Left cardiac atrium (tissue), 4 donors: ENCODE data around the gene SPRY2. TPM values are rescaled to one million over a fixed set of nuclear protein-coding genes. Genes with fewer than 3 reads are reported as not detected.
A peak's percentile ranks its signal among the peaks of the same experiment; 100 is the strongest.
"Not testable (repeated sequence)": the region's sequence is repeated elsewhere in the genome, so short reads cannot be mapped to it uniquely, and the experiment has no call there.

ENCODE experiments used
- ATAC-seq, 2 donors: fragments of 200-7000 bp; cut with Tn5 transposase; one replicate each; pipeline ENCODE4 v1.9.1; 2020; ENCODE audit warnings: mild to moderate bottlenecking in 2 of 2, moderate library complexity in 2 of 2
- DNase-seq: peaks from one replicate; pipeline ENCODE4 v3.0.0-alpha.2; 2020
- intact Hi-C, 2 donors: fragments of 100-400 bp; cut with DNase I; formaldehyde crosslinking; loops; one replicate each; pipeline versions ENCODE4 v1.14.1 to v1.15.1; 2022 to 2023
- total RNA-seq, 2 donors: library from RNA; stranded (reverse); fragmentation: NEBNext Ultra II Directional; extraction: Animal tissue kit (Norgen Biotek cat#: 25700); gene quantifications; one replicate each; pipeline ENCODE4 v1.2.1, GENCODE V29; 2021
- donor health status: DM: no; HTN: yes; CAD: no.
- donor health status: DM: no; HTN: yes; CAD: no; lungs with severe emphysema.
- donor health status: DM: yes; HTN: yes; CAD: no.
- donor health status: Dilated cardiomyopathy.

Gene SPRY2
- total RNA-seq, 2 donors from 2014 or later = 41.4 to 42.7 TPM

- ATAC-seq (peak; percentile 57 to 65), DNase-seq (no peak)
- intact Hi-C loops = loop anchor here in 1 of 2 donors (10.0 kb wide), 1 partner anchor 585 kb away; no protein-coding TSS in a partner anchor
Observed at GRCh38 chr13:80359778-80360452, 19.0 kb upstream of the SPRY2 start.

- intact Hi-C loops = no loop called here
Observed at GRCh38 chr13:80359414-80359777, 18.5 kb upstream of the SPRY2 start.

GRCh38 chr13:80355496-80356094 lies 14.7 kb upstream of the SPRY2 start:
- DNase-seq, intact Hi-C loops, ATAC-seq: not testable (repeated sequence)

More at GRCh38 chr13:80359414-80359777, 18.5 kb upstream of the SPRY2 start:
- DNase-seq (no peak), ATAC-seq (no peak)

GRCh38 chr13:80348750-80349149 lies 7.8 kb upstream of the SPRY2 start:
- intact Hi-C loops = loop anchor here in 1 of 2 donors (10.0 kb wide), 1 partner anchor 674 kb away; no protein-coding TSS in a partner anchor
- ATAC-seq (no peak), DNase-seq (no peak)

- intact Hi-C loops = loop anchor here in 1 of 2 donors (10.0 kb wide), 1 partner anchor 674 kb away; no protein-coding TSS in a partner anchor
- DNase-seq (no peak), ATAC-seq (no peak)
Observed at GRCh38 chr13:80348314-80348713, 7.4 kb upstream of the SPRY2 start.

GRCh38 chr13:80345771-80346510 lies 5.0 kb upstream of the SPRY2 start:
- no peak for ATAC-seq
- intact Hi-C loops = loop anchor here in 1 of 2 donors (10.0 kb wide), 1 partner anchor 671 kb away; no protein-coding TSS in a partner anchor

GRCh38 chr13:80344032-80344431 lies 3.1 kb upstream of the SPRY2 start:
- ATAC-seq = not testable (repeated sequence)
- intact Hi-C loops = loop anchor here in 1 of 2 donors (5.0 to 10.0 kb wide), 2 partner anchors 212 to 669 kb away; no protein-coding TSS in a partner anchor

More at GRCh38 chr13:80345771-80346510, 5.0 kb upstream of the SPRY2 start:
- DNase-seq = no peak

GRCh38 chr13:80342471-80343371 lies 1.8 kb upstream of the SPRY2 start:
- DNase-seq = peak; percentile 87
- ATAC-seq = peak; percentile 45 to 52
- intact Hi-C loops = loop anchor here in 1 of 2 donors (5.0 to 10.0 kb wide), 2 partner anchors 210 to 668 kb away; no protein-coding TSS in a partner anchor

More at GRCh38 chr13:80344032-80344431, 3.1 kb upstream of the SPRY2 start:
- DNase-seq = not testable (repeated sequence)

- intact Hi-C loops = loop anchor here in 1 of 2 donors (5.0 to 10.0 kb wide), 2 partner anchors 210 to 667 kb away; no protein-coding TSS in a partner anchor
- ATAC-seq = peak in 1 of 2 donors; percentile 7
- peak; percentile 52 for DNase-seq
Observed at GRCh38 chr13:80341756-80342370, 937 bp upstream of the SPRY2 start.

GRCh38 chr13:80340651-80341100 lies 250 bp downstream of the SPRY2 start:
- ATAC-seq = no peak
- DNase-seq = no peak
- intact Hi-C loops = loop anchor here in 1 of 2 donors (5.0 to 10.0 kb wide), 2 partner anchors 208 to 666 kb away; no protein-coding TSS in a partner anchor

GRCh38 chr13:80339912-80340650 lies 845 bp downstream of the SPRY2 start:
- ATAC-seq (peak; percentile 25 to 47), DNase-seq (peak; percentile 64)
- intact Hi-C loops = loop anchor here (2.0 to 10.0 kb wide), 7 partner anchors 205 to 703 kb away; no protein-coding TSS in a partner anchor

GRCh38 chr13:80339563-80339911 lies 1.4 kb downstream of the SPRY2 start:
- intact Hi-C loops = loop anchor here (2.0 to 10.0 kb wide), 5 partner anchors 205 to 703 kb away; no protein-coding TSS in a partner anchor
- no peak for ATAC-seq
- no peak for DNase-seq

GRCh38 chr13:80338781-80339562 lies 2.0 kb downstream of the SPRY2 start:
- ATAC-seq = peak; percentile 35 to 45
- peak; percentile 76 for DNase-seq
- intact Hi-C loops = loop anchor here (2.0 to 10.0 kb wide), 5 partner anchors 204 to 702 kb away; no protein-coding TSS in a partner anchor

- ATAC-seq = no peak
- no peak for DNase-seq
- intact Hi-C loops = loop anchor here (2.0 to 10.0 kb wide), 5 partner anchors 203 to 701 kb away; no protein-coding TSS in a partner anchor
Observed at GRCh38 chr13:80337288-80338081, 3.4 kb downstream of the SPRY2 start.

GRCh38 chr13:80336776-80337287 lies 4.1 kb downstream of the SPRY2 start:
- DNase-seq = no peak
- ATAC-seq = no peak
- intact Hi-C loops = loop anchor here (10.0 kb wide), 4 partner anchors 202 to 562 kb away; no protein-coding TSS in a partner anchor
